DND-41 (cell line): ENCODE data around the gene ZNF536.

Experiments
- ATAC-seq: fragments of 200-7000 bp; cut with Tn5 transposase; 3 replicates; pipeline ENCODE4 v1.9.1; 2021; ENCODE audit warnings: low read depth; ENCODE audit not compliant: insufficient read depth
- DNase-seq: peaks from one replicate; pipeline ENCODE4 v3.0.0-alpha.2; 2020
- H2AFZ ChIP-seq: 2 replicates; pipeline ENCODE4 v1.6.0; 2012; ENCODE audit warnings: low read depth, low read length
- H3K27ac ChIP-seq: 2 replicates; pipeline ENCODE4 v1.5.1; 2012; ENCODE audit warnings: low read length, inconsistent platforms
- H3K27me3 ChIP-seq: fragments of 200-600 bp; sonication (generic); 2 replicates; pipeline ENCODE4 v1.6.0; 2012; ENCODE audit warnings: low read length, mild to moderate bottlenecking, inconsistent platforms; ENCODE audit not compliant: insufficient read depth, poor library complexity
- H3K36me3 ChIP-seq: 2 replicates; pipeline ENCODE4 v1.5.1; 2012; ENCODE audit warnings: low read length, inconsistent platforms; ENCODE audit not compliant: insufficient read depth
- H3K4me1 ChIP-seq: 2 replicates; pipeline ENCODE4 v1.5.1; 2012; ENCODE audit warnings: mild to moderate bottlenecking, low read length; ENCODE audit not compliant: insufficient read depth
- H3K4me2 ChIP-seq: 2 replicates; pipeline ENCODE4 v1.6.0; 2012; ENCODE audit warnings: mild to moderate bottlenecking, moderate library complexity, low read length, inconsistent platforms; ENCODE audit not compliant: insufficient read depth
- H3K4me3 ChIP-seq, 2 experiments: fragments of 200-600 bp in 1 of 2; shearing (Covaris generic) in 1 of 2; 2 replicates each; pipeline ENCODE4 v1.5.1; 2012 to 2016; ENCODE audit warnings: inconsistent platforms in 2 of 2, low read length in 2 of 2, mild to moderate bottlenecking in 2 of 2, low read depth in 1 of 2, moderate library complexity in 1 of 2
- H3K79me2 ChIP-seq: 2 replicates; pipeline ENCODE4 v1.6.0; 2012; ENCODE audit warnings: low read length, inconsistent platforms; ENCODE audit not compliant: insufficient read depth
- H3K9ac ChIP-seq: 2 replicates; pipeline ENCODE4 v1.6.0; 2012; ENCODE audit warnings: low read depth, mild to moderate bottlenecking, inconsistent platforms, low read length, moderate library complexity
- H3K9me3 ChIP-seq: 2 replicates; pipeline ENCODE4 v1.5.1; 2012; ENCODE audit warnings: low read length, moderate library complexity, mild to moderate bottlenecking, inconsistent platforms; ENCODE audit not compliant: insufficient read depth, severe bottlenecking
- H4K20me1 ChIP-seq: 2 replicates; pipeline ENCODE4 v1.6.0; 2012; ENCODE audit warnings: low read length; ENCODE audit not compliant: insufficient read depth
- CTCF ChIP-seq: IDR thresholded peaks from 2 replicates; pipeline ENCODE4 v1.5.1; 2012; ENCODE audit warnings: borderline replicate concordance, low read length, moderate library complexity, mild to moderate bottlenecking; ENCODE audit not compliant: poor library complexity, severe bottlenecking; ENCODE audit errors: extremely low read depth
- EZH2 ChIP-seq: IDR thresholded peaks from 3 replicates; pipeline ENCODE4 v1.6.1; 2012; ENCODE audit warnings: borderline replicate concordance, low read depth, mild to moderate bottlenecking, moderate library complexity, low read length, inconsistent platforms; ENCODE audit not compliant: severe bottlenecking

The ZNF536 gene

GRCh38 chr19:30535011-30535410 lies 162.8 kb downstream of the ZNF536 start:
- no peak overlapping the region for H3K4me2 ChIP-seq
- no peak for TF ChIP-seq CTCF
- TF ChIP-seq EZH2, result no peak
- H3K4me3 ChIP-seq, result no peak overlapping the region
- no peaks in the 10 kb centered on the region for H3K4me1 ChIP-seq
- no peak for DNase-seq
- no peak overlapping the region for H3K9ac ChIP-seq
- no peaks in the 10 kb centered on the region for H3K36me3 ChIP-seq
- H4K20me1 ChIP-seq, result no peaks in the 10 kb centered on the region
- H3K9me3 ChIP-seq, result no peaks in the 10 kb centered on the region
- H2AFZ ChIP-seq, result no peak overlapping the region
- no peak overlapping the region for H3K27ac ChIP-seq
- H3K27me3 ChIP-seq, result peaks cover 4% of the 10 kb centered on the region
- H3K79me2 ChIP-seq, result no peaks in the 10 kb centered on the region
- ATAC-seq, result no peak

- H3K9me3 ChIP-seq, result no peaks in the 10 kb centered on the region
Measured at GRCh38 chr19:30536975-30537374, 164.8 kb downstream of the ZNF536 start.

DNA sequence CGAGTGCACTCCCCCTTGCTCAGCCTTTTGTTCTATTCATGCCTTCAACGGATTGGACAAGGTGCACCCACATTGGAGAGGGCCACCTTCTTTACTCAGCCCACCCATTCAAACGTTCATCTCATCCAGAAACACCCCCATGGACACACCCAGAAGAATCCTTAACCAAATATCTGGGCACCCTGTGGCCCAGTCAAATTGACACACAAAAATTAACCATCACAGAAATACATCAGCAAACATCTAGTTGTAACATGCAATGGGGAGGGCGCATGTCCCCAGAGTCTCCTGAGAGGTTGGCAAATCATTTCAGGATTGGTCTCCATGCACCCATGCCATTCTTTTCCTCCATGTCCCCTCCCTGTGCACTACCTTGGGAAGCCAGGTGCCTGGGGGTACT lies 167.1 kb downstream of the ZNF536 start:
- Histone ChIP-seq H3K4me3 (no peak overlapping the region), H2AFZ (no peak overlapping the region), H3K36me3 (no peaks in the 10 kb centered on the region), H3K9me3 (no peaks in the 10 kb centered on the region), H3K79me2 (no peaks in the 10 kb centered on the region), H4K20me1 (no peaks in the 10 kb centered on the region), H3K27me3 (peaks cover 4% of the 10 kb centered on the region), H3K4me1 (no peaks in the 10 kb centered on the region), H3K9ac (no peak overlapping the region), H3K27ac (no peak overlapping the region), H3K4me2 (no peak overlapping the region)
- TF ChIP-seq EZH2 (no peak), CTCF (no peak)
- no peak for ATAC-seq
- no peak for DNase-seq

More at GRCh38 chr19:30536975-30537374, 164.8 kb downstream of the ZNF536 start:
- no peak overlapping the region for H3K27ac ChIP-seq
- no peak overlapping the region for H2AFZ ChIP-seq
- H3K27me3 ChIP-seq, result peaks cover 4% of the 10 kb centered on the region
- H3K4me3 ChIP-seq, result no peak overlapping the region
- no peaks in the 10 kb centered on the region for H3K4me1 ChIP-seq
- no peaks in the 10 kb centered on the region for H4K20me1 ChIP-seq
- no peak for ATAC-seq
- H3K36me3 ChIP-seq, result no peaks in the 10 kb centered on the region
- no peak overlapping the region for H3K4me2 ChIP-seq
- no peaks in the 10 kb centered on the region for H3K79me2 ChIP-seq
- no peak overlapping the region for H3K9ac ChIP-seq
- DNase-seq, result no peak
- no peak for TF ChIP-seq CTCF
- no peak for TF ChIP-seq EZH2

DNA sequence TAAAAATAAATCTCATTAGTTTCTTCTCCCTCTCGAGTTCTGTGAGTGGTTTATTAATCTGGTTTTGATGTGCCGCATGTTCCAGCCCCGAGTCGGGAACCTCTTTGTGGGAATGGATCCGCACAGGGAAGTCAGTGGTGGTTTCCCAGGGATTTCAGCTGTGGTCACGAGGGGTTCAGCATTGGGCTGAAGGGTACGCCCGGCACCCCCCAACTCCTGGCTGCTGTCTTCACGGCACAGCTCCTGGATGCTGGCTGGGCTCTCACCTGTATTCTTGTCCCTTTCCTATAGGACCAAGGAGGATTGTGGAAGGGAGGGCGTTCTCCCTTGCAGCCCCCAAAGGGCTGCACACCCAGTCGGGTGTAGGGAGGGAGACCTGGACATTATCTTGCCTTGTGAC lies 167.8 kb downstream of the ZNF536 start:
- no peaks in the 10 kb centered on the region for H3K36me3 ChIP-seq
- H3K79me2 ChIP-seq, result no peaks in the 10 kb centered on the region
- H3K9ac ChIP-seq, result no peak overlapping the region
- no peaks in the 10 kb centered on the region for H3K4me1 ChIP-seq
- no peak overlapping the region for H3K27ac ChIP-seq
- no peak overlapping the region for H3K4me2 ChIP-seq
- TF ChIP-seq CTCF (no peak), EZH2 (no peak)
- ATAC-seq, result no peak
- DNase-seq, result no peak
- no peaks in the 10 kb centered on the region for H3K9me3 ChIP-seq
- H3K27me3 ChIP-seq, result peaks cover 4% of the 10 kb centered on the region
- H4K20me1 ChIP-seq, result no peaks in the 10 kb centered on the region
- no peak overlapping the region for H3K4me3 ChIP-seq
- no peak overlapping the region for H2AFZ ChIP-seq
